Naive thymus-derived CD8-positive, alpha-beta T cell (primary cell): ENCODE results near the gene LHPP. TPM values are rescaled to one million over a fixed set of nuclear protein-coding genes. Genes with fewer than 3 reads are reported as not detected.

Source experiments
- ATAC-seq, 2 donors: fragments of 150-1000 bp; cut with Tn5 transposase in 1 of 2; sonication (Bioruptor Pico), chemical (Tn5 transposase) in 1 of 2; 1 replicate in 1 of 2; 2 replicates in 1 of 2; pipeline ENCODE4 v1.10.0; 2021; ENCODE audit warnings: mild to moderate bottlenecking in 2 of 2, moderate library complexity in 2 of 2
- POLR2A ChIA-PET: fragments of 350-600 bp; sonication (Branson Sonifier 250); formaldehyde crosslinking; loops from one replicate; lab custom pipeline; 2021; ENCODE audit warnings: antibody characterized with exemption; lab: Charles Lee
- DNase-seq, 10 donors: peaks; one replicate each; pipeline versions ENCODE4 v3.0.0 to v3.0.0-alpha.2; 2020 to 2022
- H3K27ac Mint-ChIP-seq, 10 donors: one replicate each; pipeline ENCODE4 v1.8.0; 2020 to 2022; ENCODE audit warnings: mild to moderate bottlenecking in 10 of 10, mixed read lengths in 10 of 10, moderate library complexity in 4 of 10, inconsistent platforms in 1 of 10
- H3K27me3 Mint-ChIP-seq, 5 donors: one replicate each; pipeline ENCODE4 v1.8.0; 2021 to 2022; ENCODE audit warnings: mixed read lengths in 5 of 5
- H3K36me3 Mint-ChIP-seq, 3 donors: one replicate each; pipeline ENCODE4 v1.8.0; 2020 to 2022; ENCODE audit warnings: mixed read lengths in 3 of 3, mild to moderate bottlenecking in 2 of 3, inconsistent platforms in 1 of 3
- H3K4me1 Mint-ChIP-seq, 4 donors: one replicate each; pipeline ENCODE4 v1.8.0; 2021 to 2022; ENCODE audit warnings: mixed read lengths in 4 of 4
- H3K4me3 Mint-ChIP-seq, 10 donors: one replicate each; pipeline ENCODE4 v1.8.0; 2020 to 2022; ENCODE audit warnings: mild to moderate bottlenecking in 10 of 10, mixed read lengths in 10 of 10, moderate library complexity in 6 of 10, inconsistent platforms in 1 of 10
- H3K9me3 Mint-ChIP-seq, 9 donors: one replicate each; pipeline ENCODE4 v1.8.0; 2020 to 2022; ENCODE audit warnings: mixed read lengths in 9 of 9, mild to moderate bottlenecking in 3 of 9, inconsistent platforms in 1 of 9, moderate library complexity in 1 of 9
- polyA plus RNA-seq, 3 donors: library from polyadenylated mRNA; unstranded; fragments of 300-500 nt; fragmentation: Illumina TruSeq; gene quantifications; one replicate each; pipeline ENCODE4 v1.2.3, GENCODE V29; 2021
- total RNA-seq, 8 experiments: library from RNA in 2 of 8; stranded (reverse) in 2 of 8; gene quantifications; one replicate each; pipeline ENCODE4 v1.2.3 and lab custom pipeline; 2021 to 2026

The LHPP gene
- total and polyA plus RNA-seq, 5 experiments from 2014 or later: 18.1 to 27.4 (median 23.3) TPM

DNA sequence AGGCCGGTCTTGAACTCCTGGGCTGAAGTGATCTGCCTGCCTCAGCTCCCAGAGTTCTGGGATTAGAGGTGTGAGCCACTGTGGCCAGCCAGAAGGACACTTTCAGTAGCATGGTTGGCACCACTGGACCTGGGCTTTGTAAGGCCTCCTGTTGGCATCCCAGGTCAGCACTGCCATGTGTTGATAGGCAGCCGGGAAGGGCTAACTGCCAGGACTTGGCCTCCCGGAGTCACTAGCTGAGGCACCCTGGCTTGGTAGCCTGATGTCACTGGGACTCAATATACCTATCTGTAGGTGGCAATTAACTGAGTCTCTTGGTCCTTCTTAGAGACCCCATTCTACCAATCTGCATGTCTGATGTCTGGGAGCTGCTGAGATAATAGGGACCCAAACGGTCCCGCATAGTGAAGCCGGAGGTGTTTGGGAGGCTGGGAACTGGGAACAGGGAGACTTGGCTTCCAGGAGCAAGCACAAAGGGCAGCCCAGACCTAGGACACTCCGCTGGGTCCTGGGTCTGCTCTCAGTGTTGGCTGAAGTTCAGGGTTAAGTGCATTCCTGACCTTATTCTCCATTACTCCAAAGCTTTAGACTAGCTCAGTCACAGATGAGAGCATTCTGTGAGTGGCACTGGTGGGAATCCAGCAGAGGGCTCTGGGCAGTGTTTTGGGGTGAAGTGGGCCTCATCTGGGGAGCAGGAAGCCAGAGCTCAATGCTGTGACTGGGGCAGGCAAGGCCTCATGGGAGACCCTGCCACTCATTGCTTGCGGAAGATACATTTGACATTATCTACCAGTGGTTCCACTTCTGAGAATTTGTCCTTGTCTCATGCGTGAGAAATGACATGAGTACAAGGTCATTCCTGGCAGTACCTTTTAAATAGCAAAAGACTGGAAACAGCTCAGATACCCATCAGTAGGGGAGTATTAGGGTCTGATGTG, 2.7 kb downstream of the LHPP start:
- H3K4me3 Mint-ChIP-seq: peak overlapping the region; percentile 40 to 83 (median 64)
- ATAC-seq (no peak), DNase-seq (no peak)
- peaks cover 23 to 44% (median 36%) of the 10 kb centered on the region in 4 donors for H3K4me1 Mint-ChIP-seq
- peaks cover 0 to 3% (median 0%) of the 10 kb centered on the region in 5 donors for H3K27me3 Mint-ChIP-seq
- no peaks in the 10 kb centered on the region for H3K9me3 Mint-ChIP-seq
- H3K36me3 Mint-ChIP-seq: no peaks in the 10 kb centered on the region
- peak overlapping the region; percentile 75 to 95 (median 91) for H3K27ac Mint-ChIP-seq
- POLR2A ChIA-PET: interaction anchor here (0.5 to 1.1 kb wide), 2 partner anchors 45 to 323 kb away, joined by 3 read pairs; no protein-coding TSS in a partner anchor

GRCh38 chr10:124465003-124465776, 3.6 kb downstream of the LHPP start:
- H3K4me1 Mint-ChIP-seq: peaks cover 25 to 47% (median 40%) of the 10 kb centered on the region in 4 donors
- peak in 2 of 10 donors; percentile 8 to 18 for DNase-seq
- no peak for ATAC-seq

GRCh38 chr10:124465777-124466488, 4.3 kb downstream of the LHPP start:
- Mint-ChIP-seq H3K27me3 (peaks cover 0 to 3% (median 0%) of the 10 kb centered on the region in 5 donors), H3K4me3 (peak overlapping the region in 8 of 10 donors; percentile 40 to 80 (median 64)), H3K36me3 (peaks cover 0 to 3% (median 0%) of the 10 kb centered on the region in 3 donors), H3K4me1 (peaks cover 25 to 53% (median 40%) of the 10 kb centered on the region in 4 donors), H3K9me3 (no peaks in the 10 kb centered on the region), H3K27ac (peak overlapping the region; percentile 69 to 95 (median 88))
- no peak for ATAC-seq
- no peak for DNase-seq
- POLR2A ChIA-PET: interaction anchor here (1.1 kb wide), 1 partner anchor 47 kb away, joined by 3 read pairs; no protein-coding TSS in a partner anchor

More at GRCh38 chr10:124465003-124465776, 3.6 kb downstream of the LHPP start:
- Mint-ChIP-seq H3K36me3 (peaks cover 0 to 3% (median 0%) of the 10 kb centered on the region in 3 donors), H3K4me3 (peak overlapping the region; percentile 40 to 83 (median 64)), H3K9me3 (no peaks in the 10 kb centered on the region), H3K27me3 (peaks cover 0 to 3% (median 0%) of the 10 kb centered on the region in 5 donors), H3K27ac (peak overlapping the region; percentile 75 to 95 (median 91))
- POLR2A ChIA-PET: interaction anchor here (0.5 to 1.1 kb wide), 2 partner anchors 46 to 322 kb away, joined by 3 read pairs; no protein-coding TSS in a partner anchor

- POLR2A ChIA-PET: interaction anchor here (0.7 kb wide), 1 partner anchor 1459 kb away, joined by 3 read pairs; the partner anchor contains the start of gene IKZF5
- Mint-ChIP-seq H3K4me3 (peak overlapping the region in 1 of 10 donors; percentile 30), H3K4me1 (peaks cover 22 to 49% (median 35%) of the 10 kb centered on the region in 4 donors), H3K36me3 (peaks cover 0 to 3% (median 0%) of the 10 kb centered on the region in 3 donors), H3K9me3 (no peaks in the 10 kb centered on the region), H3K27ac (peak overlapping the region in 1 of 10 donors; percentile 69), H3K27me3 (no peaks in the 10 kb centered on the region)
- DNase-seq (no peak), ATAC-seq (no peak)
These were observed 5.5 kb downstream of the LHPP start for GRCh38 chr10:124467165-124467564.

DNA sequence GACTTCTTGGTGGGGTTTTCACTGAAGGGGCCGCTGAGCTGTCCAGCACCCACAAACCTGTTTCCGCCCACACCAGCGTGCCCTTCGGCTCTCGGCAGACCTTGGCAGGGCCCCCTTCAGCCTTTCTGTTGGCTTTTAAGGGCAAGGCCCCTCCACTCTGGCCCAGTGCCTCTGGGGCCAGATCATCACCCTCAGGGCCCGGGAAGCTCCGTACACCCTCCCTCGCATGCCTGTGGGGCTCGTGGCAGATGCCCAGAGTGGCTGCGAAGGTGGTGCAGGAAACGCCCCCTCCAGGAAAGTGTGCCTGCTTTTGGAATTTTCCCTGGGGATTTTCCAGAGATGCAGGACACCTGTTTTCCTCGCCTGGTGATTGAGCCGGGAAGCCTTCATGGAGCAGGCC, 7.0 kb downstream of the LHPP start:
- no peaks in the 10 kb centered on the region for H3K9me3 Mint-ChIP-seq
- no peak overlapping the region for H3K27ac Mint-ChIP-seq
- H3K4me1 Mint-ChIP-seq: peaks cover 22 to 45% (median 32%) of the 10 kb centered on the region in 4 donors
- no peak overlapping the region for H3K4me3 Mint-ChIP-seq
- ATAC-seq (no peak), DNase-seq (no peak)
- no peaks in the 10 kb centered on the region for H3K27me3 Mint-ChIP-seq
- H3K36me3 Mint-ChIP-seq: peaks cover 0 to 3% (median 0%) of the 10 kb centered on the region in 3 donors
- POLR2A ChIA-PET: no interaction called here

GRCh38 chr10:124469956-124470484, 8.4 kb downstream of the LHPP start:
- H3K4me1 Mint-ChIP-seq: peaks cover 16 to 42% (median 21%) of the 10 kb centered on the region in 4 donors
- peak overlapping the region in 1 of 10 donors; percentile 19 for H3K27ac Mint-ChIP-seq
- POLR2A ChIA-PET: no interaction called here
- ATAC-seq (no peak), DNase-seq (no peak)
- no peaks in the 10 kb centered on the region for H3K9me3 Mint-ChIP-seq
- H3K4me3 Mint-ChIP-seq: no peak overlapping the region
- H3K27me3 Mint-ChIP-seq: no peaks in the 10 kb centered on the region
- H3K36me3 Mint-ChIP-seq: peaks cover 0 to 5% (median 0%) of the 10 kb centered on the region in 3 donors

- DNase-seq (peak in 1 of 10 donors; percentile 16), ATAC-seq (peak in 1 of 2 donors; percentile 25)
- Mint-ChIP-seq H3K9me3 (no peaks in the 10 kb centered on the region), H3K36me3 (peaks cover 0 to 5% (median 0%) of the 10 kb centered on the region in 3 donors), H3K4me3 (no peak overlapping the region), H3K27me3 (no peaks in the 10 kb centered on the region), H3K4me1 (peaks cover 12 to 34% (median 14%) of the 10 kb centered on the region in 4 donors), H3K27ac (peak overlapping the region in 1 of 10 donors; percentile 19)
- POLR2A ChIA-PET: no interaction called here
These were observed 9.2 kb downstream of the LHPP start for GRCh38 chr10:124470544-124471434.

- H3K9me3 Mint-ChIP-seq: no peaks in the 10 kb centered on the region
These were observed 10.4 kb downstream of the LHPP start for GRCh38 chr10:124472071-124472470.

DNA sequence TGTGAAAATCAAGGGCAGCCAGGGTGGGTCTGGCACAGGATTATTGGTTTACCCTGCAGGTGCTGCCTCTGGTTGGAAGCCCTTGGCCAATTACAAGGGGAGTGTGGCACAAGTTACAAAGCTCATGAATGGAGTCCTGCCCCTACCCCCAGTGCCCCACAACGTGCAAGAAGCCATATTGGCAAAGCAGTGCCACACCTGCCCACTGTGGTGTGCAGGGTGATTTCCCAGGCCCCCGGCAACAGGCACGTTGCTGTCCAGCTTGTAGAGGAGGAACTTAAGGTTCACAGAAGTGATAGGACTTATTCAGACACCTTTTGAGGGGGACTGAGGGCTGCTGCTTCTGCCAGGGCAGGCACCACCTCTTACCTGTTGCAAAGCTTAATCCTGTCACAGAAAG, 11.4 kb downstream of the LHPP start:
- Mint-ChIP-seq H3K9me3 (no peaks in the 10 kb centered on the region), H3K27me3 (no peaks in the 10 kb centered on the region), H3K27ac (peak overlapping the region in 2 of 10 donors; percentile 13 to 40), H3K4me3 (no peak overlapping the region), H3K36me3 (peaks cover 0 to 5% (median 0%) of the 10 kb centered on the region in 3 donors), H3K4me1 (peaks cover 6 to 26% (median 7%) of the 10 kb centered on the region in 4 donors)
- POLR2A ChIA-PET: no interaction called here
- peak in 1 of 2 donors; percentile 59 for ATAC-seq
- no peak for DNase-seq

More at GRCh38 chr10:124472071-124472470, 10.4 kb downstream of the LHPP start:
- POLR2A ChIA-PET: interaction anchor here (1.2 kb wide), 1 partner anchor 10 kb away, joined by 5 read pairs; the partner anchor contains the start of gene LHPP
- DNase-seq (no peak), ATAC-seq (peak; percentile 23 to 35)
- Mint-ChIP-seq H3K27ac (peak overlapping the region in 1 of 10 donors; percentile 31), H3K4me3 (no peak overlapping the region), H3K27me3 (no peaks in the 10 kb centered on the region), H3K4me1 (peaks cover 7 to 29% (median 8%) of the 10 kb centered on the region in 4 donors), H3K36me3 (peaks cover 0 to 5% (median 0%) of the 10 kb centered on the region in 3 donors)

- Mint-ChIP-seq H3K27ac (peak overlapping the region in 2 of 10 donors; percentile 29 to 53), H3K27me3 (no peaks in the 10 kb centered on the region), H3K9me3 (no peaks in the 10 kb centered on the region), H3K4me3 (no peak overlapping the region), H3K36me3 (peaks cover 0 to 3% (median 0%) of the 10 kb centered on the region in 3 donors), H3K4me1 (peaks cover under 1 to 19% (median 4%) of the 10 kb centered on the region in 4 donors)
- POLR2A ChIA-PET: no interaction called here
- ATAC-seq (peak in 1 of 2 donors; percentile 37), DNase-seq (no peak)
These were observed 13.0 kb downstream of the LHPP start for GRCh38 chr10:124474514-124475070.
